Astrocyte (in vitro differentiated cells and primary cell): Measurements from ENCODE around the gene LMX1A. TPM values are rescaled to one million over a fixed set of nuclear protein-coding genes. Genes with fewer than 3 reads are reported as not detected.

ENCODE experiments used
- DNase-seq: peaks from one replicate; pipeline ENCODE4 v3.0.0-alpha.2; 2010; ENCODE audit warnings: low read depth
- FAIRE-seq: peaks from 2 replicates; lab custom pipeline; 2011; peaks lifted over from hg19 to GRCh38; lab: Jason Lieb, UNC
- H2AFZ ChIP-seq: 2 replicates; pipeline ENCODE4 v1.6.0; 2012; ENCODE audit warnings: low read depth, low read length, inconsistent platforms
- H3K27ac ChIP-seq: 2 replicates; pipeline ENCODE4 v1.5.1; 2011; ENCODE audit warnings: low read depth, low read length, inconsistent platforms
- H3K27me3 ChIP-seq: 2 replicates; pipeline ENCODE4 v1.6.0; 2011; ENCODE audit warnings: low read length, inconsistent platforms; ENCODE audit not compliant: insufficient read depth
- H3K36me3 ChIP-seq: 2 replicates; pipeline ENCODE4 v1.5.1; 2011; ENCODE audit warnings: low read length, inconsistent platforms; ENCODE audit not compliant: insufficient read depth
- H3K4me1 ChIP-seq: 2 replicates; pipeline ENCODE4 v1.5.1; 2011; ENCODE audit warnings: low read length, inconsistent platforms; ENCODE audit not compliant: insufficient read depth
- H3K4me2 ChIP-seq: 2 replicates; pipeline ENCODE4 v1.6.0; 2012; ENCODE audit warnings: low read length, inconsistent platforms
- H3K4me3 ChIP-seq: 2 replicates; pipeline ENCODE4 v1.5.1; 2011; ENCODE audit warnings: low read depth, mild to moderate bottlenecking, low read length, inconsistent platforms; ENCODE audit not compliant: insufficient read depth
- H3K79me2 ChIP-seq: 2 replicates; pipeline ENCODE4 v1.6.0; 2012; ENCODE audit warnings: mild to moderate bottlenecking, low read length, inconsistent platforms; ENCODE audit not compliant: insufficient read depth
- H3K9ac ChIP-seq: 2 replicates; pipeline ENCODE4 v1.6.0; 2012; ENCODE audit warnings: mild to moderate bottlenecking, low read length, inconsistent platforms
- H3K9me3 ChIP-seq: 2 replicates; pipeline ENCODE4 v1.5.1; 2012; ENCODE audit warnings: low read depth, mild to moderate bottlenecking, low read length, inconsistent platforms; ENCODE audit not compliant: insufficient read depth
- H4K20me1 ChIP-seq: 2 replicates; pipeline ENCODE4 v1.6.0; 2012; ENCODE audit warnings: low read length, inconsistent platforms; ENCODE audit not compliant: insufficient read depth
- H3K27ac Mint-ChIP-seq: one replicate; pipeline ENCODE4 v1.8.0; 2021; ENCODE audit warnings: mild to moderate bottlenecking, mixed read lengths; ENCODE audit not compliant: unreplicated experiment
- H3K27me3 Mint-ChIP-seq: one replicate; pipeline ENCODE4 v1.8.0; 2021; ENCODE audit warnings: low read depth, mixed read lengths; ENCODE audit not compliant: unreplicated experiment
- H3K36me3 Mint-ChIP-seq: one replicate; pipeline ENCODE4 v1.8.0; 2021; ENCODE audit warnings: low read depth, mixed read lengths; ENCODE audit not compliant: unreplicated experiment
- H3K4me1 Mint-ChIP-seq: one replicate; pipeline ENCODE4 v1.8.0; 2021; ENCODE audit warnings: low read depth, mixed read lengths; ENCODE audit not compliant: unreplicated experiment
- H3K4me3 Mint-ChIP-seq: one replicate; pipeline ENCODE4 v1.8.0; 2021; ENCODE audit warnings: mild to moderate bottlenecking, moderate library complexity, mixed read lengths; ENCODE audit not compliant: unreplicated experiment
- H3K9me3 Mint-ChIP-seq: one replicate; pipeline ENCODE4 v1.8.0; 2021; ENCODE audit warnings: mild to moderate bottlenecking, mixed read lengths; ENCODE audit not compliant: unreplicated experiment
- CTCF ChIP-seq: IDR thresholded peaks from 2 replicates; pipeline ENCODE4 v1.5.1; 2011; ENCODE audit warnings: low read depth, mild to moderate bottlenecking, inconsistent platforms, low read length, moderate library complexity; ENCODE audit not compliant: insufficient read depth
- EZH2 ChIP-seq: IDR thresholded peaks from 2 replicates; pipeline ENCODE4 v1.6.1; 2012; ENCODE audit warnings: mild to moderate bottlenecking, low read length, inconsistent platforms; ENCODE audit not compliant: insufficient read depth
- total RNA-seq: library from RNA; stranded (reverse); gene quantifications from 2 replicates; pipeline ENCODE4 v1.2.1, GENCODE V29; 2021

The LMX1A gene
- total RNA-seq, 1 donor from 2014 or later: not detected

GRCh38 chr1:165257969-165258459 is 98.5 kb downstream of the LMX1A start:
- no peak overlapping the region for H3K4me3 Mint-ChIP-seq
- Histone ChIP-seq H3K4me3 (no peak overlapping the region), H3K4me2 (no peak overlapping the region), H3K79me2 (no peaks in the 10 kb centered on the region), H2AFZ (no peak overlapping the region), H3K27me3 (no peaks in the 10 kb centered on the region), H3K4me1 (no peaks in the 10 kb centered on the region), H3K27ac (no peak overlapping the region), H3K36me3 (no peaks in the 10 kb centered on the region), H3K9ac (no peak overlapping the region), H4K20me1 (no peaks in the 10 kb centered on the region), H3K9me3 (no peaks in the 10 kb centered on the region)
- TF ChIP-seq EZH2: no peak
- peak; percentile 32 for TF ChIP-seq CTCF
- no peak overlapping the region for H3K27ac Mint-ChIP-seq
- no peaks in the 10 kb centered on the region for H3K36me3 Mint-ChIP-seq
- peaks cover 3% of the 10 kb centered on the region for H3K9me3 Mint-ChIP-seq
- DNase-seq (no peak), FAIRE-seq (no peak)
- peaks cover 50% of the 10 kb centered on the region for H3K27me3 Mint-ChIP-seq
- H3K4me1 Mint-ChIP-seq: no peaks in the 10 kb centered on the region

- no peaks in the 10 kb centered on the region for H3K36me3 ChIP-seq
- H3K9me3 ChIP-seq: no peaks in the 10 kb centered on the region
- H3K27ac Mint-ChIP-seq: no peak overlapping the region
- H3K36me3 Mint-ChIP-seq: no peaks in the 10 kb centered on the region
- DNase-seq (no peak), FAIRE-seq (no peak)
- H3K27me3 Mint-ChIP-seq: peaks cover 54% of the 10 kb centered on the region
- no peaks in the 10 kb centered on the region for H3K4me1 Mint-ChIP-seq
- H3K79me2 ChIP-seq: no peaks in the 10 kb centered on the region
- no peak overlapping the region for H3K4me3 Mint-ChIP-seq
- no peak overlapping the region for H3K4me2 ChIP-seq
- no peak overlapping the region for H2AFZ ChIP-seq
- no peak overlapping the region for H3K4me3 ChIP-seq
- no peak for TF ChIP-seq CTCF
- no peak for TF ChIP-seq EZH2
- H3K27me3 ChIP-seq: no peaks in the 10 kb centered on the region
- no peaks in the 10 kb centered on the region for H3K4me1 ChIP-seq
- no peak overlapping the region for H3K27ac ChIP-seq
- H4K20me1 ChIP-seq: no peaks in the 10 kb centered on the region
- H3K9ac ChIP-seq: no peak overlapping the region
- peaks cover 3% of the 10 kb centered on the region for H3K9me3 Mint-ChIP-seq
Measured at GRCh38 chr1:165254896-165255625, 101.5 kb downstream of the LMX1A start.

- Mint-ChIP-seq H3K27me3 (peaks cover 49% of the 10 kb centered on the region), H3K27ac (no peak overlapping the region), H3K4me3 (no peak overlapping the region), H3K36me3 (no peaks in the 10 kb centered on the region), H3K9me3 (peaks cover 4% of the 10 kb centered on the region), H3K4me1 (no peaks in the 10 kb centered on the region)
- no peak for DNase-seq
- H3K36me3 ChIP-seq: no peaks in the 10 kb centered on the region
- H3K4me3 ChIP-seq: no peak overlapping the region
- no peaks in the 10 kb centered on the region for H3K79me2 ChIP-seq
- H3K27ac ChIP-seq: no peak overlapping the region
- no peaks in the 10 kb centered on the region for H3K9me3 ChIP-seq
- H3K27me3 ChIP-seq: no peaks in the 10 kb centered on the region
- no peak overlapping the region for H3K4me2 ChIP-seq
- H3K4me1 ChIP-seq: no peaks in the 10 kb centered on the region
- no peak overlapping the region for H2AFZ ChIP-seq
- no peaks in the 10 kb centered on the region for H4K20me1 ChIP-seq
- TF ChIP-seq CTCF (no peak), EZH2 (no peak)
- H3K9ac ChIP-seq: no peak overlapping the region
- no peak for FAIRE-seq
Measured at GRCh38 chr1:165254376-165254775, 102.1 kb downstream of the LMX1A start.
